ENCODE measurements around the gene MCC. TPM values are rescaled to one million over a fixed set of nuclear protein-coding genes. Genes with fewer than 3 reads are reported as not detected.

MCC gene
- total RNA-seq, 1 donor from 2014 or later: 36.3 TPM

DNA sequence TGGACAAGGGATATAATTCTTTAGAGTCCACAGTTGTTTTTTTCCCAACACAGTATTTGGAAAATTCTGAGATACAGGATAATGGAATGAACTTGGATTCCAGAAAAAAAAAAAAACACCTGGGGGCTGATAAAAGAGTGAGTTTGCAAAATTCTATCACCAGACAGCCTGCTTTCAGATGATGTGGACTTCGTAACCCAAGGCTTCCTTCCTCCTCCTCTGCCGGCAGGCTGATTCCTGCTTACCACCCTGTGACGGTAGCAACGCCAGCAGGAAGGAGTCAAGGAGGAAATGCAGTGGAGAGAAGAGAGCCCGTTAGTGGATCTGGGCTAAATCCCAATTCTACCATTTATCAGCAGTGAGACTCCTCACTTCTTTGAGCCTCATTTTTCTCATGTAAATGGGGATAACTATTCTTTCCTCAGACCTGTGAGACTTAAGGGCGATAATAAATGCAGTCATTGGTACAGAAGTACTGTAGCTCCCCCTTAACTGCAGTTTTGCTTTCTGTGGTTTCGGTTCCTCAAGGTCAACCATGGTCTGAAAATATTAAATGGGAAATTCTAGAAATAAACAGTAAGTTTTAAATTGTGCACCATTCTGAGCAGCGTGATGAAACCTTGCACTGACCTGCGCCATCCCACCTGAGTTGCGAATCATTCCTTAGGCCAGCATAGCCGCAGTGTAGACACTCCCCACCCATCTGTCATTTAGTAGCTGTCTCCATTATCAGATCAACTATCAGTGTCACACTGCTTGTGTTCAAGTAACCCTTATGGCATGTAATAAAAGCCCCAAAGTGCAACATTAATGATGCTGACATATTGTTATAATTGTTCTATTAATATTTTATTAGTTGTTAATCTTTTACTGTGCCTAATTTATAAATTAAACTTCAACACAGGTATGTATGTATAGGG is 440.3 kb downstream of the MCC start:
- DNase-seq (ENCODE audit: low spot score): no peak

GRCh38 chr5:113047234-113047633 is 441.0 kb downstream of the MCC start:
- ATAC-seq: no peak

More for the DNA sequence above, 440.3 kb downstream of the MCC start:
- peak; percentile 25 for ATAC-seq

GRCh38 chr5:113044776-113045465 is 443.3 kb downstream of the MCC start:
- ATAC-seq (no peak), DNase-seq (ENCODE audit: low spot score) (peak; percentile 33)

More at GRCh38 chr5:113047234-113047633, 441.0 kb downstream of the MCC start:
- no peak for DNase-seq (ENCODE audit: low spot score)

- peak; percentile 83 for ATAC-seq
- DNase-seq (ENCODE audit: low spot score): peak; percentile 58
Observed at GRCh38 chr5:113043491-113043931, 444.7 kb downstream of the MCC start.

DNA sequence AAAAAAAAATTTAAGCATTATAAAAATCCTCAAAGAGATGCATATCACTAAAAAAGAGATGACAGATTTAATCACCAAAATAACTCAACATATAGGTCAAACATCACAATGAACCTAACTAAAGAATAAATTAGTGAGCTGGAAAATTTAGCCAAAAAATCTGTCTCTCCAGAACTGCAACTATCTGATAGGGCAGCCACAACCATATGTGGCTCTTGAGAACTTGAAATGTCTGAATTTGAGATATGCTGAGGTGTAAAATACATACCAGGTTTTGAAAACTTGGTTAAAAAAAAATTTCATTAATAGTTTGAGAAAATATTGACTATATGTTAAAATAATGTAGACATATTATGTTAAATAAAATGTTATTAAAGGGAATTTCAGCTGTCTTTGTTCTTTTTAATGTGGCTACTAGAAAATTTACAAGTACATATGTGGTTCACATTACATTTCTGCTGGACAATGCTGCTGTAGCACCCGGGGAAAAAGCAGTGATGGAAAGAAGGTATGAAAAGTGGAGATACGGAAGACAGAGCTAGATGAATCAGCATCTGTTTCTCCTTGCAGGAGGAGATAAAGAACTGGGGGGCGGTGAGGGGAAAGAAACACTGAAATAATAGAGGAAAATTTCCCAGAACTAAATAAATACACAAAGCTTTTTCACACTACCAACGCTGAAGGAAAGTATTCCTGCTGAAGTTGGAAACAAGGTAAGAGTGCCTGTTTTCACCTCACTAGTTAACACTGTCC is 445.6 kb downstream of the MCC start:
- DNase-seq (ENCODE audit: low spot score) (no peak), ATAC-seq (no peak)

- no peak for DNase-seq (ENCODE audit: low spot score)
- no peak for ATAC-seq
Observed at GRCh38 chr5:113040672-113041260, 447.5 kb downstream of the MCC start.

GRCh38 chr5:113039934-113040285 is 448.3 kb downstream of the MCC start:
- ATAC-seq: no peak
- DNase-seq (ENCODE audit: low spot score): no peak

DNA sequence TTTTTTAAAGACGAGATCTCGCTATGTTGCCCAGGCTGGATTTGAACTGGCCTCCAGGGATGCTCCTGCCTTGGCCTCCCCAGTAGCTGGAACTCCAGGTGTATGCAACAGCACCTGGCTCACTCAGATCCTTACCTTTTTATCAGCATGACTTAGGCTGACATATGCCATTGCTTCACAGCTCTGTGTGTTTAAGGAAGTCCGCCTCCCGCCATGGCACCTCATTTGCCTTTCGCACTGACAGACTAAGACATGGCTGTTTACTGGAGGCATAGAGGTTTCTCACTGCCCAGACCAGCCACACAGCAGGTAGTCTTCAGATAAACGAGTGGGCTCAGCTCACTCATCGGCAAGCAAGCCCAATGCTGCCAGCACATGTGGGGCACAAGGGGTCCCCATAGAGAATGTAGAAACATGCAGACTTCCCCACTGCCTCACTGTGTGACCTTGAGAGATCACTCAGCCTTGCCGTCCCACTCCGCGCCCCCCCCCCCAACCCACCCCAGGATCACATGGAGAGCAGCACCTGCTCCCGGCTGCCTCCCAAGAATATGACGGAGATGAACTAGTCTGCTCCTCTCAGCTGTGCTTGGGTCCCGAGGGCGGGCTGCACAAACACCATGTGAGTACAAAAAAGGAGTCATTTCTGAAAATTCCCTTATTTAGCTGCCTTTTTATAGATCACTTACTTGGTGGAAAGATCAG is 448.9 kb downstream of the MCC start:
- DNase-seq (ENCODE audit: low spot score) (no peak), ATAC-seq (no peak)

DNA sequence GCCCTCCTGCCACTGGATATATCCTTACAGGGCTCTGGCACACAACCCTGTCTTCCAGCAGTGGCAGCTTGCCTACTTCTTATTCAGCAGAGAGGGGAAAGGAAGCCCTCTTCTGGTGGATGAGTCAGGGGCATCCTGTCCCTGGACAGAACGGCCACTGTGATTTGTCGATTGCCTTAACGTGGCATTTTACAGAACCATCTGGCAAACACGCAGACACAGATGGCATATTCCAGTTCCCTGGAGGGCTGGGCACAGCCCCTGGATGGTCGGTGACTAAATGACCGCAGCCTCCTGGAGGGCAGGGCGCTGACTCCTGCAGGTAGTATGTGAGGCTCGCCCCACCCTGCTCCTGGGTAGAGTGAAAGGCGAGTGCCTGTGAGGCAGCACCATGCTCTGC is 449.5 kb downstream of the MCC start:
- DNase-seq (ENCODE audit: low spot score) (no peak), ATAC-seq (no peak)

DNA sequence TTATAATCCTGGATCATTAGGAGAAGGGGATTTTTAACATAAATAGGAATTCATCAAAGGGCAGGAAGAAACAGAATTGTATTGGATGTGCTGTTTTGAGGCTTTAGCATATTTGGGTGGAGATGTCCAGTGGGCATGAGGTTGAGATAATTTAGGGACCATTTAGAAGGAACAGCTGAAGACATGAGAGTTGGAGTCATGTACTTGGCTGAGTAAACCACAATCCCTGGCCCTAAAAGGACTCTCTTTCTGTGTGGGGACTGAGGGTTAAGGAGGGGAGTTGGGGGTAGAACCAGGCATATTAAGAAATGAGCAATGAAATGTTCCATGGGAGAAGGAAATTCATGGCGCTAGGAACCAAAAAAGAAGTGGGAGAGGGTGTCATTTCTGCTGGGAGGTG is 450.1 kb downstream of the MCC start:
- no peak for ATAC-seq
- no peak for DNase-seq (ENCODE audit: low spot score)

GRCh38 chr5:113036826-113037225 is 451.4 kb downstream of the MCC start:
- DNase-seq (ENCODE audit: low spot score): no peak

GRCh38 chr5:113036321-113036720 is 451.9 kb downstream of the MCC start:
- ATAC-seq (no peak), DNase-seq (ENCODE audit: low spot score) (no peak)

More at GRCh38 chr5:113036826-113037225, 451.4 kb downstream of the MCC start:
- no peak for ATAC-seq

GRCh38 chr5:113035096-113035495 is 453.2 kb downstream of the MCC start:
- DNase-seq (ENCODE audit: low spot score) (no peak), ATAC-seq (no peak)

DNA sequence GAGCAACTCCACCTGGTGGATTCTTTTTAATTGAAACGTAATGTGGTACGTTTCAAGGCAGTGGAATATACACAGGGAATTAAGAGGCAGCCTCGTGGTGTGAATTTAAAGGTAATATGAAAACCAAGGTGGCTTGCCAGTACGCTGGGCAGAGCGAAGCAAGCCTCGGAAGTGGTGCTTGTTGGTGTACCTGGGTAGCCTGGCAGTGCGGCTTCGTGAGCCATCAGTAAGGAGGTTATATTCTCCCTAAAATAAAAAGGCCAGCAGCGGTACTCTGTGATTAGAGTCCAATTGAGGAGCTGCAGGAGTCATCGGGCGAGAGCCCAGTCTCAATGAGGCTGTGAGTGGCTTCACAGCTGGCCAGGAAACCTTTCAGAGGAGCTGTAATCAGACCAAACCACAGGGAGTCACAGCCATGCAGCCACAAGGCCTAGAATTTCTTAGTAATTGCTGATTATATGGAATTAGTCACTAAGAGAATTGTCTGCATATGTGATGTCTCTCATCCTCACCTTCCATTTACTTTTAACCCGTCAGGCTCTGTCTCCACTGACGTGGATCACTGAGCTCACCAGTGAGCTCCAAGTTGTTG is 454.0 kb downstream of the MCC start:
- ATAC-seq (no peak), DNase-seq (ENCODE audit: low spot score) (no peak)

DNA sequence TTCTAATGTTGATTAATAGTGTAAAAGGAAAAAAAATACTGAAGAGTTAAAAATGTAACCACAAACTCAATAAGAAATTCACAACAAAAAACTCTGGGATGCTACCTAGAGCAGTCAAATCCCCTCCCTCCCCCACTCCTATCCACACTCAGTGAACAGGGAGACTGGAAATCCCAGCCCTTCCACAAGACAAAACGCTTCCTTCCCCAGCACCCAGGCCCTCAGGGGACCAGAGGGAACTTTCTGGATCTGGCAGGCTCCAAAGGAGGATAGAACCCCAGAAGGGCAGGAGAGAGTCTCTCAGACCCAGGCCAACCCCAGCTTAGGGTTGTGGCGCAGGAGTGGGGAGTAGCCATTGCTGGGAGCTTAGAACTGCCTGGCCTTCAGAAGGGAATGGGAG is 456.7 kb downstream of the MCC start:
- no peak for DNase-seq (ENCODE audit: low spot score)
- ATAC-seq: no peak

GRCh38 chr5:113031104-113031503 is 457.1 kb downstream of the MCC start:
- ATAC-seq (no peak), DNase-seq (ENCODE audit: low spot score) (no peak)

DNA sequence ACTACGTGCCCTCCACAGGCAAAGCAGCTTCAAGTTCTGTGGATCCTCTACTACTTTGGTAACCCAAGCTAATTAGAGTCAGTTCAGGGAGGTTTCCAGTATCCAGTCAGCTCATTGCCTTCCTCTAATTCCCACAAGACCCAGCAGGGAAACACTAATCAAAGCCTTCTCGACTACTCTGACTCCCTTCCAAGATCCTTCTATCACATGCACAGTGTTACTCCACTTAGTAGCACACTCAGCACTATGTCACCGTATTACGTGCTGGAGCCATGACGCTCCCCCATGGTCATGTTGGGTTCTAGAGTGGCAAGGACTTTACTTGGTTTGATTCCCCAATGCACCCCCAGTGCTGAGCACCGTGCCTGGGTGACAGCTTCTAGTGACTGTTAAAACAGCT is 458.6 kb downstream of the MCC start:
- no peak for DNase-seq (ENCODE audit: low spot score)
- ATAC-seq: no peak

- DNase-seq (ENCODE audit: low spot score) (no peak), ATAC-seq (no peak)
Observed at GRCh38 chr5:113027431-113027830, 460.8 kb downstream of the MCC start.

- ATAC-seq: peak; percentile 10
Observed at GRCh38 chr5:113027015-113027414, 461.2 kb downstream of the MCC start.

DNA sequence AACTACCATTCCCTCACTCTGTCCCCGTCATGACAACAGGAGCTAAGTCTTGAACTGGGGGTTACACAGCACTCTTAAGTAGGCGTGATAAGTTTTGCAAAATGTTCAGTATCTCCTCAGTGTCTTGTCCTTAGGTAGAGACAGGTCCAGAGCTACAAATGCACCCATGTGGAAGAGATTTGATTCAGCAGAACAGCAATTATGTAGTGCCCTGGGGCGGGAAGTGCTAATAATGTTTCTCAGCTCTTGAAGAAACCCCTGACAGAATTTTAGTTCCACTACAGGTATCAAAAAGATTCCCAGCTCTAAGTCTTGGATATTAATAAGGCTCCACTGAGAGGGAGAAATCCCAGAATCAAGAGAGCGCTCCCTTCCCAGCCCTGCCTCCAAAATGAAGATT is 462.0 kb downstream of the MCC start:
- DNase-seq (ENCODE audit: low spot score) (no peak), ATAC-seq (no peak)

More at GRCh38 chr5:113027015-113027414, 461.2 kb downstream of the MCC start:
- DNase-seq (ENCODE audit: low spot score): no peak

Data from left lobe of liver (tissue), 2 donors.